Measurements from ENCODE around the gene NOVA1.

The NOVA1 gene

DNA sequence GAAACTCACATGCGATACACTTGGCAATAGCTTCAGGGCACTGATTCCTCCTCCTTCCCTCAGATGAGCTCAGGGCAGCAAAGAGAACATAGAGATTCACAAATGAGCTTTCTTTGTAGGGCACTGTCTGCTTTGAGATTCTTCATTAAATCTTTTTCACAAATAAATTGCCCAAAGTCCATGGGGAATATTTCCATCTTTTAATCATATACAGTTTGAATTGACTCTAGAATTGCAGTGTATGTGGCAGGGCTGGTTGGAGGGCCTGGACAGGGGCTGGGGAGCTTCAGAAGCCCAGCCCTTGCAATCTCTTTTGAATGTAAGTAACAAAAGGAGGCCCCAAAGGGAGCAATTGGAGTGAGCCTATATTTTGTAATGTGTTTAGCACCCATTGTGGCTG lies 197.5 kb downstream of the NOVA1 start:
- no peak for TF ChIP-seq ZFP3 (CRISPR knock-in tag; IDR thresholded peaks at IDR 0.05)
- TF ChIP-seq CSDC2 (CRISPR knock-in tag; IDR thresholded peaks at IDR 0.05), result no peak
- no peak for TF ChIP-seq ISL1 (CRISPR knock-in tag; IDR thresholded peaks at IDR 0.05)
- no peak for TF ChIP-seq TCF4 (CRISPR knock-in tag; IDR thresholded peaks at IDR 0.05; ENCODE audit: borderline replicate concordance)
- TF ChIP-seq ZC3H10 (CRISPR knock-in tag; IDR thresholded peaks at IDR 0.05), result no peak
- no peak for TF ChIP-seq PPARA (CRISPR knock-in tag; IDR thresholded peaks at IDR 0.05; ENCODE audit: borderline replicate concordance)
- no peak for ATAC-seq

DNA sequence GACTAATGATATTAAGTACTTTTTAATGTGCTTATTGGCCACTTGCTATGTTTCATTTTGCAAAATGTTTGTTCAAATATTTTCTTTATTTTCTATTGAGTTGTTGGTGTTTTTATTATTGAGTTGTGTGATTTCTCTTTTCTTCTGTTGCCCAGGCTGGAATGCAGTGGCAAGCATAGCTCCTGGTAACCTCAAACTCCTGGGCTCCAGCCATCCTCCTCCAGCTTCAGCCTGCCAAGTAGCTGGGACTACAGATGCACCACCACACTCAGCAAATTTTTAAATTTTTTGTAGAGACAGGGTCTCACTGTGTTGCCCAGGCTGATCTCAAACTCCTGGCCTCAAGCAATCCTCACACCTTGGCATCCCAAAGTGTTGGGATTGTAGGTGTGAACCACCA lies 199.2 kb downstream of the NOVA1 start:
- no peak for ATAC-seq
- no peak for TF ChIP-seq ZC3H10 (CRISPR knock-in tag; IDR thresholded peaks at IDR 0.05)
